Neuronal stem cell (in vitro differentiated cells): ENCODE results near the gene CCR9.

Experiments
- DNase-seq: peaks from one replicate; pipeline ENCODE4 v3.0.0-alpha.2; 2013; ENCODE audit warnings: low spot score
- H2AFZ ChIP-seq: one replicate; pipeline ENCODE4 v1.6.1; 2013; ENCODE audit warnings: mild to moderate bottlenecking, low read length, inconsistent platforms
- H2AK5ac ChIP-seq: 2 replicates; pipeline ENCODE4 v1.6.1; 2013; ENCODE audit warnings: low read depth, mild to moderate bottlenecking, inconsistent platforms, low read length, moderate library complexity, mixed read lengths
- H2BK120ac ChIP-seq: 2 replicates; pipeline ENCODE4 v1.6.1; 2013; ENCODE audit warnings: low read depth, mild to moderate bottlenecking, inconsistent platforms, low read length, moderate library complexity, mixed read lengths
- H2BK12ac ChIP-seq: one replicate; pipeline ENCODE4 v1.6.1; 2013; ENCODE audit warnings: low read length, inconsistent platforms
- H2BK15ac ChIP-seq: 2 replicates; pipeline ENCODE4 v1.6.1; 2013; ENCODE audit warnings: mild to moderate bottlenecking, low read length, inconsistent platforms, mixed read lengths
- H2BK5ac ChIP-seq: one replicate; pipeline ENCODE4 v1.6.1; 2013; ENCODE audit warnings: inconsistent platforms, mild to moderate bottlenecking, low read length, moderate library complexity
- H3K14ac ChIP-seq: one replicate; pipeline ENCODE4 v1.6.1; 2013; ENCODE audit warnings: low read length, inconsistent platforms
- H3K18ac ChIP-seq: 2 replicates; pipeline ENCODE4 v1.6.1; 2013; ENCODE audit warnings: low read length, inconsistent platforms
- H3K23ac ChIP-seq: 2 replicates; pipeline ENCODE4 v1.6.1; 2013; ENCODE audit warnings: low read depth, mild to moderate bottlenecking, mixed read lengths, low read length, inconsistent platforms; ENCODE audit not compliant: poor library complexity
- H3K27ac ChIP-seq: replicated peaks from 3 replicates; pipeline ENCODE4 v1.5.1; 2013; ENCODE audit warnings: low read length, inconsistent platforms
- H3K27me3 ChIP-seq, 3 experiments: 2 replicates each; pipeline ENCODE4 v1.6.1; 2013; ENCODE audit warnings: low read length in 3 of 3, mild to moderate bottlenecking in 2 of 3, inconsistent platforms in 1 of 3, low read depth in 1 of 3, mixed read lengths in 1 of 3, moderate library complexity in 1 of 3; ENCODE audit not compliant: control insufficient read depth in 3 of 3, insufficient read depth in 3 of 3
- H3K36me3 ChIP-seq, 2 donors: replicated peaks in 1 of 2; 2 replicates each; pipeline ENCODE4 v1.6.1; 2013; ENCODE audit warnings: low read length in 2 of 2; ENCODE audit not compliant: control insufficient read depth in 2 of 2, insufficient read depth in 2 of 2
- H3K4ac ChIP-seq: 2 replicates; pipeline ENCODE4 v1.6.1; 2013; ENCODE audit warnings: inconsistent platforms, mild to moderate bottlenecking, low read length, moderate library complexity
- H3K4me1 ChIP-seq, 2 donors: 1 replicate in 1 of 2; 2 replicates in 1 of 2; pipeline ENCODE4 v1.6.1; 2013; ENCODE audit warnings: low read length in 2 of 2, low read depth in 1 of 2; ENCODE audit not compliant: control insufficient read depth in 2 of 2, insufficient read depth in 1 of 2
- H3K4me2 ChIP-seq: one replicate; pipeline ENCODE4 v1.6.1; 2013; ENCODE audit warnings: mild to moderate bottlenecking, low read length, inconsistent platforms; ENCODE audit not compliant: insufficient read depth, poor library complexity, severe bottlenecking
- H3K4me3 ChIP-seq, 2 donors: 2 replicates each; pipeline ENCODE4 v1.5.1; 2013; ENCODE audit warnings: low read length in 2 of 2, mild to moderate bottlenecking in 2 of 2, inconsistent platforms in 1 of 2, moderate library complexity in 1 of 2
- H3K79me1 ChIP-seq: one replicate; pipeline ENCODE4 v1.6.1; 2013; ENCODE audit warnings: low read depth, mild to moderate bottlenecking, inconsistent platforms, low read length, moderate library complexity
- H3K9ac ChIP-seq: one replicate; pipeline ENCODE4 v1.6.1; 2013; ENCODE audit warnings: mild to moderate bottlenecking, low read depth, low read length, inconsistent platforms; ENCODE audit not compliant: poor library complexity
- H3K9me3 ChIP-seq, 2 donors: replicated peaks in 1 of 2; 2 replicates each; pipeline versions ENCODE3 to v1.6.1; 2013; ENCODE audit warnings: low read length in 2 of 2, mild to moderate bottlenecking in 2 of 2, inconsistent platforms in 1 of 2, low read depth in 1 of 2, mixed read lengths in 1 of 2, moderate library complexity in 1 of 2; ENCODE audit not compliant: control insufficient read depth in 2 of 2, insufficient read depth in 1 of 2
- H4K8ac ChIP-seq: one replicate; pipeline ENCODE4 v1.6.1; 2013; ENCODE audit warnings: low read depth, mild to moderate bottlenecking, inconsistent platforms, low read length, moderate library complexity
- H4K91ac ChIP-seq: one replicate; pipeline ENCODE4 v1.6.1; 2013; ENCODE audit warnings: low read length, low read depth, mild to moderate bottlenecking, inconsistent platforms; ENCODE audit not compliant: poor library complexity
- WGBS, 2 donors: extraction: QIAGEN DNeasy Blood & Tissue Kit; methylation state at CpG; one replicate each; pipeline ENCODE4 v1.1.7; 2013; ENCODE audit warnings: missing lambda C conversion rate in 2 of 2, mixed read lengths in 1 of 2; ENCODE audit not compliant: insufficient read length in 2 of 2, insufficient replicate concordance in 1 of 2; ENCODE audit errors: extremely low coverage in 2 of 2; 5-methylcytosine and 5-hydroxymethylcytosine counted together

Gene CCR9

GRCh38 chr3:45944830-45945620 lies 58.7 kb downstream of the CCR9 start:
- DNase-seq, result no peak
- Histone ChIP-seq H2BK5ac (no peak overlapping the region), H3K4ac (no peak overlapping the region), H3K36me3 (peaks cover 26 to 42% of the 10 kb centered on the region in 2 donors), H2AFZ (no peak overlapping the region), H3K27me3 (no peaks in the 10 kb centered on the region), H3K18ac (no peak overlapping the region), H3K79me1 (no peaks in the 10 kb centered on the region), H2BK120ac (no peak overlapping the region), H3K14ac (no peak overlapping the region), H2AK5ac (no peak overlapping the region), H3K4me2 (no peak overlapping the region), H4K91ac (no peak overlapping the region), H3K23ac (no peak overlapping the region), H2BK12ac (no peak overlapping the region), H4K8ac (no peak overlapping the region), H3K4me1 (no peaks in the 10 kb centered on the region), H3K4me3 (no peak overlapping the region), H3K9me3 (no peaks in the 10 kb centered on the region), H2BK15ac (no peak overlapping the region), H3K9ac (no peak overlapping the region), H3K27ac (no peak overlapping the region)
- WGBS, 2 donors, result no CpG with 5 or more reads among the region's 5 CpGs

DNA sequence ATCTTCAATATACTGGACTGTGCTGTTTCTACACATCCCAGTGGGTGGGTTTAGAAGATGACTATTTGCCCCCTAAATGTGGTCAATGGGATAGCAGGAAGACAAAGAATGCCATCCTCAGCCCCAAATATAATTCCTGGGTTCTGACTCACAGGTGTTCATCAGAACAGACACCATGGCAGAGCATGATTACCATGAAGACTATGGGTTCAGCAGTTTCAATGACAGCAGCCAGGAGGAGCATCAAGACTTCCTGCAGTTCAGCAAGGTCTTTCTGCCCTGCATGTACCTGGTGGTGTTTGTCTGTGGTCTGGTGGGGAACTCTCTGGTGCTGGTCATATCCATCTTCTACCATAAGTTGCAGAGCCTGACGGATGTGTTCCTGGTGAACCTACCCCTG lies 60.0 kb downstream of the CCR9 start:
- Histone ChIP-seq H3K18ac (no peak overlapping the region), H4K91ac (no peak overlapping the region), H3K4me3 (no peak overlapping the region), H2AK5ac (no peak overlapping the region), H3K36me3 (peaks cover 32 to 52% of the 10 kb centered on the region in 2 donors), H2AFZ (no peak overlapping the region), H3K9ac (no peak overlapping the region), H3K23ac (no peak overlapping the region), H4K8ac (no peak overlapping the region), H2BK5ac (no peak overlapping the region), H3K4me1 (no peaks in the 10 kb centered on the region), H2BK120ac (no peak overlapping the region), H3K9me3 (no peaks in the 10 kb centered on the region), H2BK12ac (no peak overlapping the region), H2BK15ac (no peak overlapping the region), H3K14ac (no peak overlapping the region), H3K79me1 (no peaks in the 10 kb centered on the region), H3K27me3 (no peaks in the 10 kb centered on the region), H3K4ac (no peak overlapping the region), H3K27ac (no peak overlapping the region), H3K4me2 (no peak overlapping the region)
- WGBS, 2 donors, result no CpG with 5 or more reads among the region's 1 CpG
- DNase-seq, result no peak

GRCh38 chr3:45946875-45947274 lies 60.5 kb downstream of the CCR9 start:
- DNase-seq, result no peak
- H2AK5ac ChIP-seq, result no peak overlapping the region
- H3K4me3 ChIP-seq, result no peak overlapping the region
- peaks cover 38 to 58% of the 10 kb centered on the region in 2 donors for H3K36me3 ChIP-seq
- no peak overlapping the region for H3K9ac ChIP-seq
- no peaks in the 10 kb centered on the region for H3K27me3 ChIP-seq
- no peak overlapping the region for H4K91ac ChIP-seq
- H4K8ac ChIP-seq, result no peak overlapping the region
- no peaks in the 10 kb centered on the region for H3K4me1 ChIP-seq
- no peak overlapping the region for H3K18ac ChIP-seq
- no peak overlapping the region for H3K27ac ChIP-seq
- H3K79me1 ChIP-seq, result no peaks in the 10 kb centered on the region
- H2BK15ac ChIP-seq, result no peak overlapping the region
- no peak overlapping the region for H2BK120ac ChIP-seq
- no CpG with 5 or more reads among the region's 3 CpGs for WGBS, 2 donors
- H3K4ac ChIP-seq, result no peak overlapping the region
- no peak overlapping the region for H3K23ac ChIP-seq
- no peak overlapping the region for H3K14ac ChIP-seq
- no peak overlapping the region for H2AFZ ChIP-seq
- no peak overlapping the region for H3K4me2 ChIP-seq
- H2BK12ac ChIP-seq, result no peak overlapping the region
- H2BK5ac ChIP-seq, result no peak overlapping the region
- H3K9me3 ChIP-seq, result no peaks in the 10 kb centered on the region

- Histone ChIP-seq H3K14ac (no peak overlapping the region), H2BK5ac (no peak overlapping the region), H3K9me3 (no peaks in the 10 kb centered on the region), H3K36me3 (peaks cover 41 to 62% of the 10 kb centered on the region in 2 donors), H4K91ac (no peak overlapping the region), H2AFZ (no peak overlapping the region), H2AK5ac (no peak overlapping the region), H2BK12ac (no peak overlapping the region), H3K4me1 (no peaks in the 10 kb centered on the region), H3K4me3 (no peak overlapping the region), H4K8ac (no peak overlapping the region), H3K27ac (no peak overlapping the region), H2BK120ac (no peak overlapping the region), H3K23ac (no peak overlapping the region), H3K27me3 (no peaks in the 10 kb centered on the region), H3K9ac (no peak overlapping the region), H3K4ac (no peak overlapping the region), H3K18ac (no peak overlapping the region), H3K79me1 (no peaks in the 10 kb centered on the region), H2BK15ac (no peak overlapping the region), H3K4me2 (no peak overlapping the region)
- no peak for DNase-seq
- no CpG with 5 or more reads among the region's 3 CpGs for WGBS, 2 donors
These were observed 61.0 kb downstream of the CCR9 start for GRCh38 chr3:45947361-45947760.
